K562 (cell line): ENCODE results near the gene RAB1B.

ENCODE experiments used
- MAX ChIP-seq: sonication (generic); formaldehyde crosslinking; IDR thresholded peaks from 2 replicates; pipeline ENCODE4 v1.9.0; 2022; ENCODE audit warnings: mild to moderate bottlenecking, missing genetic modification reagents
- NCOR1 ChIP-seq: fragments of 450-650 bp; IDR thresholded peaks from 2 replicates; pipeline ENCODE4 v1.6.1; 2016; ENCODE audit warnings: mild to moderate bottlenecking, moderate library complexity
- PHF8 ChIP-seq: fragments of 200-600 bp; sonication (generic); IDR thresholded peaks from 2 replicates; pipeline ENCODE4 v1.6.1; 2012; ENCODE audit warnings: mixed run types, mild to moderate bottlenecking, inconsistent platforms, low read length, moderate library complexity, borderline replicate concordance
- TCF7L2 ChIP-seq: fragments of 150-350 bp; IDR thresholded peaks from 2 replicates; pipeline ENCODE4 v1.6.1; 2016; ENCODE audit warnings: low read depth, mild to moderate bottlenecking, low read length, moderate library complexity
- TEAD4 ChIP-seq, 2 experiments: sonication (generic) in 1 of 2; formaldehyde crosslinking in 1 of 2; IDR thresholded peaks; 2 replicates each; pipeline versions ENCODE4 v1.6.1 to v1.8.0; 2012 to 2022; ENCODE audit warnings: borderline replicate concordance in 1 of 2, inconsistent platforms in 1 of 2, low read length in 1 of 2, mild to moderate bottlenecking in 1 of 2, missing genetic modification reagents in 1 of 2
- ZNF75A ChIP-seq: fragments of 450-650 bp; formaldehyde crosslinking; IDR thresholded peaks from 2 replicates; pipeline ENCODE4 v1.4.0; 2020; ENCODE audit warnings: mild to moderate bottlenecking
- TF ChIP-seq, protein P1 (sequence below), 3 experiments: IDR thresholded peaks in 2 of 3; conservative IDR thresholded peaks in 1 of 3; 2 replicates each; pipeline ENCODE4 v1.5.1; 2011 to 2012; ENCODE audit warnings: low read length in 3 of 3, mild to moderate bottlenecking in 3 of 3, control low read depth in 2 of 3, improper control_type of control experiment in 1 of 3, inconsistent platforms in 1 of 3, low read depth in 1 of 3, mixed read lengths in 1 of 3, moderate library complexity in 1 of 3; ENCODE audit not compliant: insufficient read depth in 2 of 3

DNA sequence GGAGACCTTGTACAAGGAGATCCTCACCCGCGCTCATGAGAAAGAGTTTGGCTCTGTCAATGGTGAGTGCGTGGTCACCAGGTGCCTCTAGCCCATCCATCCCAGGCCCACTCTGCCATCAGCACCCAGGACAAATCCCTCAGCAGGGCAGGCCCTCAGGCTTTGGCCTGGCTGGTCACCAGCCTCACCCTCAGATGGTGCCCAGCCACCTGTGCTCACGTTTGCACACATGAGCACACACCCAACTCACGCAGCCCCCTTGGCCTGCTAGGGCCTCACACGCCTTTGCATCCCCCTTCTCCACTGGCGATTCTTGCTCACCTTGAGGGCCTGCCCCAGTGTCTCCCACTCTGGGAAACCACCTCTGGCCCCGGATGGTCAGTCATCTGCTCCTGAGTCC is 4.1 kb upstream of the RAB1B start:
- TF ChIP-seq TCF7L2 (no peak), TEAD4 (IDR thresholded peaks at IDR 0.05; ENCODE audit: low read length) (no peak), TEAD4 (CRISPR knock-in tag; IDR thresholded peaks at IDR 0.05; ENCODE audit: borderline replicate concordance) (no peak), MAX (CRISPR knock-in tag) (no peak), PHF8 (no peak), NCOR1 (no peak), ZNF75A (CRISPR knock-in tag) (no peak)
- TF ChIP-seq, protein P1, sequence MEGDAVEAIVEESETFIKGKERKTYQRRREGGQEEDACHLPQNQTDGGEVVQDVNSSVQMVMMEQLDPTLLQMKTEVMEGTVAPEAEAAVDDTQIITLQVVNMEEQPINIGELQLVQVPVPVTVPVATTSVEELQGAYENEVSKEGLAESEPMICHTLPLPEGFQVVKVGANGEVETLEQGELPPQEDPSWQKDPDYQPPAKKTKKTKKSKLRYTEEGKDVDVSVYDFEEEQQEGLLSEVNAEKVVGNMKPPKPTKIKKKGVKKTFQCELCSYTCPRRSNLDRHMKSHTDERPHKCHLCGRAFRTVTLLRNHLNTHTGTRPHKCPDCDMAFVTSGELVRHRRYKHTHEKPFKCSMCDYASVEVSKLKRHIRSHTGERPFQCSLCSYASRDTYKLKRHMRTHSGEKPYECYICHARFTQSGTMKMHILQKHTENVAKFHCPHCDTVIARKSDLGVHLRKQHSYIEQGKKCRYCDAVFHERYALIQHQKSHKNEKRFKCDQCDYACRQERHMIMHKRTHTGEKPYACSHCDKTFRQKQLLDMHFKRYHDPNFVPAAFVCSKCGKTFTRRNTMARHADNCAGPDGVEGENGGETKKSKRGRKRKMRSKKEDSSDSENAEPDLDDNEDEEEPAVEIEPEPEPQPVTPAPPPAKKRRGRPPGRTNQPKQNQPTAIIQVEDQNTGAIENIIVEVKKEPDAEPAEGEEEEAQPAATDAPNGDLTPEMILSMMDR (IDR thresholded peaks at IDR 0.05 in 2 of 3, conservative IDR thresholded peaks at IDR 0.05 in 1 of 3; ENCODE audit: insufficient read depth in 2 of 3, low read depth in 1 of 3, low read length in 3 of 3) = no peak
